Dendritic cell treated with granulocyte-macrophage colony-stimulating factor and Interleukin-4, amounts not matched to agents 40 ng/mL and 50 ng/mL, for 4 days (primary cell): ENCODE results near the gene CHCT1.

ENCODE experiments used
- H3K27ac Mint-ChIP-seq: one replicate; pipeline ENCODE4 v1.8.0; 2022; ENCODE audit warnings: mild to moderate bottlenecking, mixed read lengths
- H3K27me3 Mint-ChIP-seq: one replicate; pipeline ENCODE4 v1.8.0; 2022; ENCODE audit warnings: mild to moderate bottlenecking, mixed read lengths
- H3K36me3 Mint-ChIP-seq: one replicate; pipeline ENCODE4 v1.8.0; 2022; ENCODE audit warnings: low read depth, mixed read lengths
- H3K4me1 Mint-ChIP-seq: one replicate; pipeline ENCODE4 v1.8.0; 2022; ENCODE audit warnings: low read depth, mixed read lengths
- H3K4me3 Mint-ChIP-seq: one replicate; pipeline ENCODE4 v1.8.0; 2022; ENCODE audit warnings: mild to moderate bottlenecking, moderate library complexity, mixed read lengths
- H3K9me3 Mint-ChIP-seq: one replicate; pipeline ENCODE4 v1.8.0; 2022; ENCODE audit warnings: mixed read lengths
- intact Hi-C: fragments of 100-400 bp; cut with micrococcal nuclease; formaldehyde crosslinking; loops from one replicate; pipeline ENCODE4 v1.15.0; 2022

CHCT1 gene

DNA sequence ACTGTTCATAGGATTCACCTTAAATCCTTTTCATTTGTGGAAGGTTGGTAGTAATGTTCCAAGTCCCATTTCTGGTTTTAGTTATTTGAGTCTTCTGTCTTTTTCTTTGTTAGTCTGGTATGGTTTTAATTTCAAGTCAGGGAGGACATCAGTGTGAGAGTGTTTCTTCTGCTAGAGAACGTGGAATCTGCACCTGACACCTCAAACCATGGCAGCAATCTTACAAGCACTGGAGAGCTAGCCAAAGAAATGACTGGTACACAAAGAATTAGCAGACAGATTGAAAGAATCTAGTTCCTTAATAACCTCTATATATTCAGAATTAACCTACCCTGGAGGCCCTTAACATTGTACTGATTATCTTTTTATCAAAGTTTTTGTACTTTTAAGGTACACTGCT lies 50.2 kb downstream of the CHCT1 start:
- Mint-ChIP-seq H3K4me1 (peaks cover 8% of the 10 kb centered on the region), H3K4me3 (no peak overlapping the region), H3K27me3 (no peaks in the 10 kb centered on the region), H3K27ac (no peak overlapping the region), H3K9me3 (no peaks in the 10 kb centered on the region), H3K36me3 (peaks cover 60% of the 10 kb centered on the region)
- intact Hi-C loops: loop anchor here (10.0 kb wide), 1 partner anchor 162 kb away; no protein-coding TSS in a partner anchor

DNA sequence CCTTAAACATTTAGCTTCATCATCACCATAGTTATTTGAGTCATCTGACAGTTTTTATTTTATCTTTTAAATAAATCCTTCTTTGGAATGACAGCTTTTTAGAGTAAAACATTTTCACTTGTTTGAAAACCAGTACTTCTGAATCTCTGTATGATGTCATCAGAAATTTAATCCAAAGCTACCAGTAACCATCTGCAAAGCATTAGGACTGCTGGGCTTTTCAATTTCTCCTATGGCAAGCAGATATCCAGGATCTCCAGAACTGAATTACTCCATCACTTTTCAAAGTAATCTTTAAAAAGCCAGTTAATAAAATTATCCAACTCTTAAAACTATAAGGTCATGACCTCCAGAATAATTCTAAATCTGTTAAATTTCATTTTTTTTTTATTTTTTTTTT lies 51.5 kb downstream of the CHCT1 start:
- H3K36me3 Mint-ChIP-seq: peaks cover 62% of the 10 kb centered on the region
- intact Hi-C loops: loop anchor here (10.0 kb wide), 1 partner anchor 161 kb away; no protein-coding TSS in a partner anchor
- H3K4me1 Mint-ChIP-seq: peaks cover 8% of the 10 kb centered on the region
- no peaks in the 10 kb centered on the region for H3K27me3 Mint-ChIP-seq
- H3K9me3 Mint-ChIP-seq: no peaks in the 10 kb centered on the region
- no peak overlapping the region for H3K4me3 Mint-ChIP-seq
- no peak overlapping the region for H3K27ac Mint-ChIP-seq
